CD4-positive, alpha-beta T cell (primary cell): ENCODE measurements around the gene GARS1. TPM values are rescaled to one million over a fixed set of nuclear protein-coding genes. Genes with fewer than 3 reads are reported as not detected.
A peak's percentile ranks its signal among the peaks of the same experiment; 100 is the strongest.

Experiments
- ATAC-seq: fragments of 200-7000 bp; cut with Tn5 transposase; one replicate; pipeline ENCODE4 v1.10.0; 2022; ENCODE audit warnings: mild to moderate bottlenecking; ENCODE audit not compliant: poor library complexity
- CTCF ChIA-PET: fragments of 350-600 bp; sonication (Branson Sonifier 250); formaldehyde crosslinking; loops from one replicate; lab custom pipeline; 2021; ENCODE audit warnings: antibody characterized with exemption, inconsistent platforms; lab: Charles Lee
- POLR2A ChIA-PET: fragments of 350-600 bp; sonication (Branson Sonifier 250); formaldehyde crosslinking; loops from one replicate; lab custom pipeline; 2021; ENCODE audit warnings: antibody characterized with exemption, inconsistent platforms; lab: Charles Lee
- DNase-seq, 14 experiments: peaks; one replicate each; pipeline ENCODE4 v3.0.0-alpha.2; 2013 to 2020; ENCODE audit warnings: mixed read lengths in 2 of 14
- H3K27ac ChIP-seq, 2 donors: one replicate each; pipeline versions ENCODE4 v1.5.1 to v1.7.0; 2013; ENCODE audit warnings: low read length in 2 of 2, low read depth in 1 of 2, mild to moderate bottlenecking in 1 of 2
- H3K27me3 ChIP-seq, 2 experiments: 1 replicate in 1 of 2; 2 replicates in 1 of 2; pipeline versions ENCODE4 v1.6.1 to v1.7.0; 2013; ENCODE audit warnings: low read length in 2 of 2, control low read depth in 1 of 2, mild to moderate bottlenecking in 1 of 2, moderate library complexity in 1 of 2; ENCODE audit not compliant: insufficient read depth in 2 of 2, control insufficient read depth in 1 of 2
- H3K36me3 ChIP-seq: one replicate; pipeline ENCODE4 v1.6.1; 2013; ENCODE audit warnings: low read length, control low read depth; ENCODE audit not compliant: insufficient read depth
- H3K4me1 ChIP-seq: one replicate; pipeline ENCODE4 v1.6.1; 2013; ENCODE audit warnings: low read length, control low read depth; ENCODE audit not compliant: insufficient read depth
- H3K4me3 ChIP-seq: one replicate; pipeline ENCODE4 v1.5.1; 2013; ENCODE audit warnings: mild to moderate bottlenecking, low read length, moderate library complexity
- H3K9me3 ChIP-seq, 2 experiments: 1 replicate in 1 of 2; 2 replicates in 1 of 2; pipeline versions ENCODE4 v1.6.1 to v1.7.0; 2013; ENCODE audit warnings: low read length in 2 of 2, mild to moderate bottlenecking in 2 of 2, control low read depth in 1 of 2, moderate library complexity in 1 of 2; ENCODE audit not compliant: control insufficient read depth in 1 of 2, insufficient read depth in 1 of 2
- H3K27ac Mint-ChIP-seq: one replicate; pipeline ENCODE4 v1.8.0; 2020; ENCODE audit warnings: mixed read lengths
- H3K27me3 Mint-ChIP-seq: one replicate; pipeline ENCODE4 v1.8.0; 2021; ENCODE audit warnings: mixed read lengths
- H3K36me3 Mint-ChIP-seq: one replicate; pipeline ENCODE4 v1.8.0; 2021; ENCODE audit warnings: low read depth, mixed read lengths
- H3K4me1 Mint-ChIP-seq: one replicate; pipeline ENCODE4 v1.8.0; 2021; ENCODE audit warnings: low read depth, mixed read lengths
- H3K4me3 Mint-ChIP-seq: one replicate; pipeline ENCODE4 v1.8.0; 2020; ENCODE audit warnings: mild to moderate bottlenecking, mixed read lengths
- H3K9me3 Mint-ChIP-seq: one replicate; pipeline ENCODE4 v1.8.0; 2020; ENCODE audit warnings: mixed read lengths
- CTCF ChIP-seq: fragments of 200-600 bp; IDR thresholded peaks from one replicate; pipeline ENCODE4 v1.8.0; 2022; ENCODE audit warnings: antibody characterized with exemption, mild to moderate bottlenecking
- intact Hi-C, 2 experiments: fragments of 100-400 bp; cut with DNase I in 1 of 2; cut with micrococcal nuclease in 1 of 2; formaldehyde crosslinking; loops; one replicate each; pipeline versions ENCODE4 v1.15.1 to v1.9.0; 2023 to 2025; cut with DNase I, micrococcal nuclease
- total RNA-seq, 174 experiments: library from RNA in 2 of 174; stranded (reverse) in 2 of 174; gene quantifications; one replicate each; pipeline ENCODE4 v1.2.3 and lab custom pipeline; 2021 to 2026

Gene GARS1
- total RNA-seq, 2 experiments from 2014 or later = 127 to 132 TPM

- ATAC-seq = no peak
- Histone ChIP-seq H3K4me3 (no peak overlapping the region), H3K27me3 (no peaks in the 10 kb centered on the region), H3K27ac (no peak overlapping the region), H3K9me3 (no peaks in the 10 kb centered on the region), H3K36me3 (no peaks in the 10 kb centered on the region), H3K4me1 (no peaks in the 10 kb centered on the region)
- intact Hi-C loops = no loop called here
- TF ChIP-seq CTCF = no peak
- Mint-ChIP-seq H3K27me3 (no peaks in the 10 kb centered on the region), H3K4me1 (no peaks in the 10 kb centered on the region), H3K4me3 (no peak overlapping the region), H3K27ac (no peak overlapping the region), H3K36me3 (no peaks in the 10 kb centered on the region), H3K9me3 (no peaks in the 10 kb centered on the region)
- ChIA-PET CTCF (no interaction called here), POLR2A (no interaction called here)
- DNase-seq = peak in 1 of 14 experiments; percentile 11
These were observed 63.9 kb downstream of the GARS1 start for GRCh38 chr7:30658479-30659074.

GRCh38 chr7:30659312-30659711, 64.6 kb downstream of the GARS1 start:
- Mint-ChIP-seq H3K9me3 (no peaks in the 10 kb centered on the region), H3K4me1 (no peaks in the 10 kb centered on the region), H3K27ac (no peak overlapping the region), H3K27me3 (no peaks in the 10 kb centered on the region), H3K36me3 (no peaks in the 10 kb centered on the region), H3K4me3 (no peak overlapping the region)
- no peaks in the 10 kb centered on the region for H3K9me3 ChIP-seq
- no peak for TF ChIP-seq CTCF
- no peaks in the 10 kb centered on the region for H3K4me1 ChIP-seq
- H3K4me3 ChIP-seq = no peak overlapping the region
- ATAC-seq = no peak
- ChIA-PET POLR2A (interaction anchor here (0.6 kb wide), 1 partner anchor 88 kb away, joined by 3 read pairs; no protein-coding TSS in a partner anchor), CTCF (no interaction called here)
- no peak for DNase-seq
- no peak overlapping the region for H3K27ac ChIP-seq
- no peaks in the 10 kb centered on the region for H3K27me3 ChIP-seq
- H3K36me3 ChIP-seq = no peaks in the 10 kb centered on the region
- intact Hi-C loops = no loop called here

- H3K27me3 Mint-ChIP-seq = no peaks in the 10 kb centered on the region
These were observed 65.9 kb downstream of the GARS1 start for GRCh38 chr7:30660331-30661255.

More at GRCh38 chr7:30660331-30661255, 65.9 kb downstream of the GARS1 start:
- CTCF ChIA-PET = no interaction called here
- Histone ChIP-seq H3K4me1 (no peaks in the 10 kb centered on the region), H3K36me3 (no peaks in the 10 kb centered on the region), H3K27ac (no peak overlapping the region), H3K27me3 (no peaks in the 10 kb centered on the region), H3K4me3 (no peak overlapping the region), H3K9me3 (no peaks in the 10 kb centered on the region)
- ATAC-seq (no peak), DNase-seq (no peak)
- Mint-ChIP-seq H3K36me3 (no peaks in the 10 kb centered on the region), H3K4me1 (no peaks in the 10 kb centered on the region), H3K4me3 (no peak overlapping the region), H3K27ac (no peak overlapping the region), H3K9me3 (no peaks in the 10 kb centered on the region)
- intact Hi-C loops = no loop called here
- POLR2A ChIA-PET = no interaction called here
- no peak for TF ChIP-seq CTCF
